Panc1 (cell line): ENCODE measurements around the gene CPN1. TPM values are rescaled to one million over a fixed set of nuclear protein-coding genes. Genes with fewer than 3 reads are reported as not detected.
A peak's percentile ranks its signal among the peaks of the same experiment; 100 is the strongest.

ENCODE experiments used
- ATAC-seq: fragments of 200-7000 bp; cut with Tn5 transposase; 2 replicates; pipeline ENCODE4 v1.9.1; 2020; ENCODE audit warnings: mild to moderate bottlenecking, moderate library complexity
- BruUV-seq: library from RNA; stranded (reverse); fragments of 400-500 nt; replicated peaks from 2 replicates; lab custom pipeline; 2021; lab: Mats Ljungman, UMichigan
- CTCF ChIA-PET: fragments of 300-600 bp; sonication (Branson Sonifier 250); formaldehyde crosslinking; loops from one replicate; lab custom pipeline; 2022; ENCODE audit warnings: antibody characterized with exemption; lab: Charles Lee
- POLR2A ChIA-PET: fragments of 300-600 bp; sonication (Branson Sonifier 250); formaldehyde crosslinking; loops from one replicate; lab custom pipeline; 2022; ENCODE audit warnings: antibody characterized with exemption; lab: Charles Lee
- DNase-seq: peaks from one replicate; pipeline ENCODE4 v3.0.0-alpha.2; 2010; ENCODE audit warnings: low read depth, low spot score
- H3K27ac ChIP-seq: 2 replicates; pipeline ENCODE4 v1.5.1; 2011; ENCODE audit warnings: mild to moderate bottlenecking, low read length, inconsistent platforms
- H3K27me3 ChIP-seq: fragments of 200-500 bp; sonication (Bioruptor generic); 2 replicates; pipeline ENCODE4 v1.6.0; 2014; ENCODE audit warnings: low read length, inconsistent platforms; ENCODE audit not compliant: control insufficient read depth, insufficient read depth
- H3K36me3 ChIP-seq: fragments of 200-500 bp; sonication (Bioruptor generic); 2 replicates; pipeline ENCODE4 v1.5.1; 2014; ENCODE audit warnings: inconsistent platforms, mild to moderate bottlenecking, low read length, moderate library complexity; ENCODE audit not compliant: control insufficient read depth, insufficient read depth
- H3K4me1 ChIP-seq: 2 replicates; pipeline ENCODE4 v1.5.1; 2011; ENCODE audit warnings: inconsistent platforms, mild to moderate bottlenecking, low read length, moderate library complexity; ENCODE audit not compliant: control insufficient read depth, insufficient read depth
- H3K4me3 ChIP-seq, 2 experiments: 2 replicates each; pipeline ENCODE4 v1.5.1; 2011 to 2012; ENCODE audit warnings: low read depth in 2 of 2, low read length in 2 of 2, mild to moderate bottlenecking in 2 of 2, inconsistent platforms in 1 of 2, moderate library complexity in 1 of 2
- H3K9me3 ChIP-seq: fragments of 200-500 bp; sonication (Bioruptor generic); 2 replicates; pipeline ENCODE4 v1.5.1; 2014; ENCODE audit warnings: low read depth, mild to moderate bottlenecking, inconsistent platforms, low read length, moderate library complexity; ENCODE audit not compliant: control insufficient read depth, insufficient read depth
- CTCF ChIP-seq: fragments of 450-650 bp; IDR thresholded peaks from 2 replicates; pipeline ENCODE4 v1.5.1; 2017; ENCODE audit warnings: mild to moderate bottlenecking
- POLR2AphosphoS5 ChIP-seq: IDR thresholded peaks from 2 replicates; pipeline ENCODE4 v1.6.1; 2012; ENCODE audit warnings: mild to moderate bottlenecking, low read depth, low read length, moderate library complexity
- REST ChIP-seq, 2 experiments: IDR thresholded peaks; 2 replicates each; pipeline ENCODE4 v1.6.1; 2011 to 2012; ENCODE audit warnings: low read depth in 2 of 2, control low read depth in 1 of 2, low read length in 1 of 2, mild to moderate bottlenecking in 1 of 2, moderate library complexity in 1 of 2; ENCODE audit not compliant: insufficient read depth in 1 of 2
- SIN3A ChIP-seq: IDR thresholded peaks from 2 replicates; pipeline ENCODE4 v1.6.1; 2012; ENCODE audit warnings: low read depth, mild to moderate bottlenecking, low read length, moderate library complexity, borderline replicate concordance; ENCODE audit not compliant: insufficient read depth
- TCF7L2 ChIP-seq: IDR thresholded peaks from 2 replicates; pipeline ENCODE4 v1.6.1; 2011; ENCODE audit warnings: mild to moderate bottlenecking, low read depth, low read length, inconsistent platforms
- in situ Hi-C: cut with HindIII; loops from 2 replicates; pipeline ENCODE4 v1.10.0; 2016; ENCODE audit warnings: low sequenced_read_pairs, low pct_unique_long_range_greater_than_20kb
- intact Hi-C: fragments of 100-400 bp; cut with micrococcal nuclease; formaldehyde crosslinking; loops from one replicate; pipeline ENCODE4 v1.10.0; 2022; ENCODE audit not compliant: unreplicated experiment
- total RNA-seq: library from RNA; stranded (reverse); gene quantifications from one replicate; pipeline ENCODE4 v1.2.1, GENCODE V29; 2021; ENCODE audit not compliant: unreplicated experiment

CPN1 gene
- total RNA-seq, 1 experiment from 2014 or later: not detected

DNA sequence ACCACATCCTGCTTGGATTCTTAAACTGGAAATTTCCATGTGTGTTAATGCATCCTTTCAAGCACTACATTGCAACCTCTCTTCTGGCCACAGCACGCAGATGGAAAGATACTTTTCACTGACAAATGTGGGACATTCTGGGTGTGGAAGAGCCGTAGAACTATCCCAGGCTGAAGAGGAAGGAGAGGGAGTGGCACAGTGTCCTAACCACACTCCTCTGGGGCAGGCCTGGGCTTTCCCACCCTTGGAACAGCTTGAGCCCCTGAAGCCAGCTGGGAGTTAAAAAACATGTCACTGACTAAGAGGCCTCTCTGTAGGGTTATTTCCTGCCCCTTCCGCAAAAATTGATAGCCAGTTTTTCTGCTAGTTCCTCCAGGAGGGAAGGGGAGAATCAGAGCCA, 37.9 kb downstream of the CPN1 start:
- ATAC-seq: peak; percentile 47
- peaks cover 26% of the 10 kb centered on the region for H3K4me1 ChIP-seq
- no peaks in the 10 kb centered on the region for H3K36me3 ChIP-seq
- TF ChIP-seq REST (IDR thresholded peaks at IDR 0.05; ENCODE audit: insufficient read depth in 1 of 2, low read depth in 2 of 2, low read length in 1 of 2) (no peak), CTCF (no peak), SIN3A (no peak), POLR2AphosphoS5 (no peak), TCF7L2 (no peak)
- CTCF ChIA-PET: interaction anchor here (0.6 to 0.9 kb wide), 3 partner anchors 184 to 289 kb away, joined by 3 to 6 read pairs (median 3); no protein-coding TSS in a partner anchor
- in situ Hi-C loops: no loop called here
- intact Hi-C loops: loop anchor here (2.0 kb wide), 1 partner anchor 33 kb away; no protein-coding TSS in a partner anchor
- H3K27ac ChIP-seq: peak overlapping the region; percentile 79
- POLR2A ChIA-PET: interaction anchor here (0.6 kb wide), 2 partner anchors 29 to 293 kb away, joined by 3 to 4 read pairs; no protein-coding TSS in a partner anchor
- H3K9me3 ChIP-seq: no peaks in the 10 kb centered on the region
- H3K27me3 ChIP-seq: no peaks in the 10 kb centered on the region
- no peak for DNase-seq
- H3K4me3 ChIP-seq: no peak overlapping the region
- no TSS peak for BruUV-seq

GRCh38 chr10:100043344-100043743, 38.3 kb downstream of the CPN1 start:
- Histone ChIP-seq H3K27me3 (no peaks in the 10 kb centered on the region), H3K27ac (peak overlapping the region; percentile 79), H3K4me3 (no peak overlapping the region), H3K9me3 (no peaks in the 10 kb centered on the region), H3K36me3 (no peaks in the 10 kb centered on the region), H3K4me1 (peaks cover 29% of the 10 kb centered on the region)
- no TSS peak for BruUV-seq
- TF ChIP-seq TCF7L2: no peak
- ChIA-PET CTCF (interaction anchor here (0.6 to 1.1 kb wide), 3 partner anchors 9 to 289 kb away, joined by 3 to 6 read pairs (median 5); no protein-coding TSS in a partner anchor), POLR2A (no interaction called here)
- intact Hi-C loops: no loop called here
- in situ Hi-C loops: no loop called here
- no peak for DNase-seq
- ATAC-seq: no peak

DNA sequence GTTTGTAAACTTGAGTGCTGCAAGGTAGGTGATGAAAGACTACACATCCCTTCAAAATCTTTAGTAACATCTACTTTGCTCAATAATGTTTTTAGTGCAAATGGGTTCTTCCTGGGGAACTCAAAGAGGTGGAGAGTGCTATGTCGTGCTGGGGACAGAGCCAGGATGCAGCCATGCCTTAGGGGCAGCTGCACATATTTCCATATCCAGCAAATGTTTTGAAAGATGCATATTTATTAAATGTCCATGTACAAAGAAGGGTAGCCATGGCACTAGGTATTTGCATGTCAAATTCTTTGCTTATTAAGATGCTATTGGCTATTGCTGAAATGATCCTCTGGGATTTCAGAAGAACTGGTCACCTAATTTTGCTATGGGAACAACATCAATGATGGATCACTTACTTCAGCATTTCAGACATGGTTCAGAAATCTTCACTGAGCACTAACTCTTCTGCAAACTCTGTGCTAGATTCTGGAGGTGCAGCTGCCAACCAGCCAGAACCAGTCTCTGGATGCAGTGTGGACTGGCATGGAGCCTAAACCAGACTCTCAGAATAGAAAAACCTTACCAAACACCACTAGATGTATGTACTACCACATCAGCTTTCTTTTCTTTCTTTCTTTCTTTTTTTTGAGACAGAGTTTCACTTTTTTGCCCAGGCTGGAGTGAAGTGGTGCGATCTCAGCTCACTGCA, 40.2 kb downstream of the CPN1 start:
- CTCF ChIA-PET: no interaction called here
- BruUV-seq: no TSS peak

More for the DNA sequence above, 40.2 kb downstream of the CPN1 start:
- TF ChIP-seq SIN3A: no peak
- TF ChIP-seq TCF7L2: no peak
- no peak for TF ChIP-seq CTCF
- no peak for TF ChIP-seq REST (IDR thresholded peaks at IDR 0.05; ENCODE audit: insufficient read depth in 1 of 2, low read depth in 2 of 2, low read length in 1 of 2)
- no peak for TF ChIP-seq POLR2AphosphoS5
- no peak overlapping the region for H3K27ac ChIP-seq
- no peaks in the 10 kb centered on the region for H3K9me3 ChIP-seq
- H3K36me3 ChIP-seq: no peaks in the 10 kb centered on the region
- intact Hi-C loops: no loop called here
- peaks cover 35% of the 10 kb centered on the region for H3K4me1 ChIP-seq
- in situ Hi-C loops: no loop called here
- DNase-seq (no peak), ATAC-seq (no peak)
- POLR2A ChIA-PET: no interaction called here
- no peaks in the 10 kb centered on the region for H3K27me3 ChIP-seq
- no peak overlapping the region for H3K4me3 ChIP-seq
